ENCODE data around the gene KCNC2.

DNA sequence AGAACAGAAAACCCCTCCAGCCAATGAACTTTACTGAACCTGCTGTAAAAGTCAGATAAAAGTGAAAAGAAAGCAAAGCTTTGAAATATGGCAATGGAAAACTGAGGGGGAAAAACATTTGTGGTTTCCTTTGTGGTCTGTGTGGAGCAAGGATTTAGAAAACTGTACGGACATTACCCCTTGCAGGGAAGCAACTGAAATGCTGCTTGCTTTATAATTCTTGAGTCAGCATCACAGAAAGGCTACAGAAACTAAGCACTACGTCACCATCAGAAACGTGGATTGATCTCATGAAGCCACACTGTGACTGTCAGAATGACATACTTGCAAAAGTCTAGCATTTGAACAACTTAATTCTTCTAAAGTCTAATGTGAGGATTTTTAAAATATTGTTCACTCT, 2.4 kb upstream of the KCNC2 start:
- no peak for TF ChIP-seq CTCF (IDR thresholded peaks at IDR 0.05)
- no peak for TF ChIP-seq POLR2A (IDR thresholded peaks at IDR 0.05)

All from thyroid gland (tissue), 4 donors.